Right ventricle myocardium inferior (tissue), 1 donor: ENCODE results near the gene CENPA. TPM values are rescaled to one million over a fixed set of nuclear protein-coding genes. Genes with fewer than 3 reads are reported as not detected.
"Not testable (repeated sequence)": the region's sequence is repeated elsewhere in the genome, so short reads cannot be mapped to it uniquely, and the experiment has no call there.

Source experiments
- ATAC-seq: fragments of 200-7000 bp; cut with Tn5 transposase; one replicate; pipeline ENCODE4 v1.9.1; 2020; ENCODE audit warnings: mild to moderate bottlenecking, moderate library complexity
- DNase-seq: peaks from one replicate; pipeline ENCODE4 v3.0.0; 2021; ENCODE audit errors: missing footprints
- intact Hi-C: fragments of 100-400 bp; cut with DNase I; formaldehyde crosslinking; loops from one replicate; pipeline ENCODE4 v1.11.0; 2022
- total RNA-seq: library from RNA; stranded (reverse); fragmentation: NEBNext Ultra II Directional; extraction: Animal tissue kit (Norgen Biotek cat#: 25700); gene quantifications from one replicate; pipeline ENCODE4 v1.2.1, GENCODE V29; 2021
- donor health status: DM: no; HTN: yes; CAD: no; lungs with severe emphysema.

CENPA gene
- total RNA-seq, 1 donor from 2014 or later, result 0.65 TPM

GRCh38 chr2:26814072-26814765 is 28.4 kb downstream of the CENPA start:
- DNase-seq, intact Hi-C loops, ATAC-seq: not testable (repeated sequence)

DNA sequence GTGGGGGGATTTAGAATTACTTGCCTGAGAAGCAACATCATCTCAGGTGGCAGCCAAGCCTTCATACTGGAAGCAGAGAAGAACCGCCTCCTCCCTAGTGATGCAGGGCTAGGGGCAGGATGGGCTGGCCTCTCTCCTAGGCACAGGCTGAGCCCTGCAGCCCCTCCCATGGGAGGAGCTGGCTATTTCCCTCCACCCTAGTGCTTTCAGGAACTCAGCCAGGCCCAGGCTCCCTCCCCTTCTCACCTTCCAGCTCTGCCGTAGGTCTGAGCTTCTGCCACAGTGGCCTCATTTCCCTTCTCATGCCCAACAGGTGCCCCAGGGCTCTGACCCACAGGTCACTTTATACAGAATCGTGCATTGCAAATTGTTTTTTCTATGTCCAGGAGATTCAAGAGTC is 31.0 kb downstream of the CENPA start:
- intact Hi-C loops, result no loop called here
- DNase-seq (no peak), ATAC-seq (no peak)

DNA sequence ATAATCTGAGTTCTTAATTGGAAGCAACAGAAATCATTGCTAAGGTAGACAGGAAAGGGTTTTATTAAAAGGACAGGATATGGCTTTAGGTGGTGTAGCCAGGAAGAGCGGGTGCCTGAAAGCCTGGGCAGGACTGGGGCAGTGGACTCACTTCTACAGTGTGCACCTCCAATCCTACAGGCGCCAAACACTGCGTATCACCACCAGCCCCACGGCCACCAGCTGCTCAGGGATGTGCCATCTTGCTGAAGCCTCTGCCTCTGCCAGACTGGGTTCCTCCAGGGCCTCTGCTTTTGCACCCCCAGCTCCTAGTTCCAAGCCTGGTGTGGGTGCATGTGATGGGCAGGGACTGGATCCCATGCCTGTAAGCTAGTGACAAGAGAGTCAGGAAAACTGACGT is 32.4 kb downstream of the CENPA start:
- DNase-seq (no peak), ATAC-seq (no peak)
- intact Hi-C loops, result no loop called here

- no peak for ATAC-seq
- no peak for DNase-seq
- intact Hi-C loops, result no loop called here
Observed at GRCh38 chr2:26818972-26819371, 33.1 kb downstream of the CENPA start.

- intact Hi-C loops, result no loop called here
- ATAC-seq, result no peak
- DNase-seq, result no peak
Observed at GRCh38 chr2:26820932-26821331, 35.1 kb downstream of the CENPA start.

GRCh38 chr2:26822877-26823276 is 37.0 kb downstream of the CENPA start:
- DNase-seq (no peak), ATAC-seq (no peak)
- intact Hi-C loops, result no loop called here

DNA sequence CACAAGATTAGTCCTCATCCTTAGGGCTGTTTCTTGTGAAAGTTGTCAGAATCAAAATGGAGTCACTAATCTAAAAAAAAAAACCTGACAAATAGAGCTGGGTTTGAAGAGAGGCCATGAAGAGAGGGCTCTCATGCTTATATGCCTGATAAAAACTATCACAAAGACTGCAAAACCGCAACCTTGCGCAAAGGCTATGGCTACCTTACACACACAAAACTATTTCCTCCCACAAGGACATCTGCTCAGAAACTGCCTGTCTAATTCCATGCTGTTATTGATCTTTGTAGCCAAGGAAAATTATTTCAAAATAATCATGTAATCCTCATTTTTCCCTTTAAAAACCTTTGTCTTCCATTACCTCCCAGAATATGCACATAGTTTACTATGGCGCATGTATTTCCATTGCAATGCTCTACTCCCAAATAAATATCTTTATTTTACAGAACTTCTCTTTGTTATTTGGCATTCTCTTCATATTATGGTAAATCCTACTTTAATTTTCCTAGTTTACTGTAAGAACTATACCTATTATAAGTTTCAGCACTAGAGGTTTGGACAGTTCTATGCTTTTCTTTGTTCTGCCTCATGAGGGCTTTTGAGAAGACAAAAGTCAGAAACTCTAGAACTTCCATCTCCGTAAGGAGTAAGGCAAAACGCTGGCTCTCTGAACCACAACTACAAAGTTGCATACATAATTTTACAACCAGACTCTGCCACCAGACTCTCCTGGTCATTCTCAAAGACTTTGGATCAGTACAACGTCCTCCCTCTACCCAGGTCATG is 52.5 kb downstream of the CENPA start:
- intact Hi-C loops, result no loop called here
- ATAC-seq, result no peak
- DNase-seq, result no peak

DNA sequence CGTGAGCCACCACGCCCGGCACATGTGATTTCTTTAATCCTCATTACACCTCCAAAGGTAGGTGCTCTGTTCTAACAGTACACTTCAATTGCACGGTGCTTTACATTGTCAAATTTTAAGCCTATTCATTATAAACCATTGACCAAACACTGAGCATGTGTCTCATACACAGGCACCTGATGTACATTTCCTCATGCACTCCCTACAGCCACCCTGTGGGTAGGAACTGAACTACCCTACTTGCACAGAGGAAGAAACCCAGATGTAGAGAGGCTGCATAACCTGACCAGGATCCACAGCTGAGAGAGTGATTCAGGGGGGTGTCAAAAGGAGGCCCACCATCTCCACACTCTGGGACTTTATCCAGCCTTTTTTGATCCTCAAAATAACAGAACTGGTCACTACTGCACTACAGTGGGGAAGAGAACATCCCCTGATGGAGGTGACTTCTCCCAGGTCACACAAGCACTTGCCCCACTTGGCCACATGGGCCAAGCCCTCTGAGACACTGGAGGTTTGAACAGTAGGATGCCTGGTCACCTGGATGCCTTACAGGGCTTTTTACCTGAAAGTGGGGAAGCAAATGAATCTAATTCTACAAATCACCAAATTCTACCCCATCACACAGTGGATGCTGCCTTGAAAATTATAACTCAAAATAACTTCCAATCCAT is 55.2 kb downstream of the CENPA start:
- ATAC-seq, result no peak
- no peak for DNase-seq
- intact Hi-C loops, result no loop called here

GRCh38 chr2:26843041-26843440 is 57.2 kb downstream of the CENPA start:
- intact Hi-C loops, result no loop called here
- no peak for DNase-seq
- no peak for ATAC-seq

Other genes with a start within 250 kb of the CENPA start
- not detected for gene CIB4, start 144.7 kb upstream of the CENPA start, total RNA-seq
- 4.5 TPM for gene KCNK3, start 93.3 kb upstream of the CENPA start, total RNA-seq
- gene SLC35F6, start 21.8 kb upstream of the CENPA start, total RNA-seq, result 20.3 TPM
- gene DPYSL5, start 62.1 kb downstream of the CENPA start, total RNA-seq, result not detected
- 58.9 TPM for gene MAPRE3, start 184.6 kb downstream of the CENPA start, total RNA-seq
- 32.7 TPM for gene TMEM214, start 246.9 kb downstream of the CENPA start, total RNA-seq